Neural crest cell (in vitro differentiated cells): Measurements from ENCODE around the gene TBC1D20. TPM values are rescaled to one million over a fixed set of nuclear protein-coding genes. Genes with fewer than 3 reads are reported as not detected.
A peak's percentile ranks its signal among the peaks of the same experiment; 100 is the strongest.

ENCODE experiments used
- DNase-seq: peaks from one replicate; pipeline ENCODE4 v3.0.0; 2021; ENCODE audit warnings: low read depth, mixed read lengths, low spot score
- H3K27ac Mint-ChIP-seq: one replicate; pipeline ENCODE4 v1.8.0; 2021; ENCODE audit warnings: mild to moderate bottlenecking, mixed read lengths; ENCODE audit not compliant: unreplicated experiment
- H3K27me3 Mint-ChIP-seq: 2 replicates; pipeline ENCODE4 v1.8.0; 2021; ENCODE audit warnings: low read depth, mild to moderate bottlenecking, mixed read lengths
- H3K36me3 Mint-ChIP-seq: 2 replicates; pipeline ENCODE4 v1.8.0; 2021; ENCODE audit warnings: low read depth, mild to moderate bottlenecking, mixed read lengths
- H3K4me1 Mint-ChIP-seq: 2 replicates; pipeline ENCODE4 v1.8.0; 2021; ENCODE audit warnings: mixed read lengths
- H3K4me3 Mint-ChIP-seq: one replicate; pipeline ENCODE4 v1.8.0; 2021; ENCODE audit warnings: mild to moderate bottlenecking, mixed read lengths
- H3K9me3 Mint-ChIP-seq: 2 replicates; pipeline ENCODE4 v1.8.0; 2021; ENCODE audit warnings: mixed read lengths
- total RNA-seq: library from RNA; stranded (reverse); gene quantifications from 2 replicates; pipeline ENCODE4 v1.2.1, GENCODE V29; 2021
- TF ChIP-seq, protein P1 (sequence below): fragments of 200-600 bp; sonication (generic); conservative IDR thresholded peaks from 2 replicates; pipeline ENCODE4 v1.5.0; 2021; ENCODE audit warnings: antibody characterized with exemption, mild to moderate bottlenecking

TBC1D20 gene
- total RNA-seq, 1 donor from 2014 or later = 30.4 TPM

DNA sequence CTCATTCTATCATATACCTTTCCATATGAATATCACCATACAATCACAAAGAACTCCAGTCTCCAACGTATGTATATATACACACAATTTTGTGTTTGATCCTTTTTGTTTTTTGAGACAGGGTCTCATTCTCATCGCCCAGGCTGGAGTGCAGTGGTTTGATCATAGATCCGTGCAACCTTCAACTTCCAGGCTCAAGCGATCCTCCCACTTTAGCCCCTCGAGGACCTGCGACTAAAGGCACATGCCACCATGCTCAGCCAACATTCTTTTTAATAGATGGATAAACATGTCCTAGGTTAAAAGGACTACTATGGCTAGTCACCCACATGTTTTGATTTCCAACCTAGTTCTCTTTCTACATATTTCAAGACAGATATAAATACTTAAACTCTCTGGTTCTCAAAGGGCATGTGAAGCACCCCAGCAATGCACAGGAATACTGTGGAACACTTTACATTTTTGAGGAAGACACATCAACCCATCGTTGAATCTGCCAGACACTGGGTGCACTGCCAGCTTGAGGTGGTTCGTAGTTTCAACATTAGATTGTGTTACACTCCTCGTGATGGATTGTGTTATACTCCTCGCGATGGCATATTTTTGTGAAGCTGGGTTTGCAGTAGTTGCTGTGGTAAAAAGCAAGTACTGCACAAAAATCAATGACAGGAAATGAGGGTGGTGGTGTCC, 40.9 kb upstream of the TBC1D20 start:
- H3K4me1 Mint-ChIP-seq = no peaks in the 10 kb centered on the region
- no peaks in the 10 kb centered on the region for H3K27me3 Mint-ChIP-seq
- no peak overlapping the region for H3K27ac Mint-ChIP-seq
- no peaks in the 10 kb centered on the region for H3K9me3 Mint-ChIP-seq
- TF ChIP-seq, protein P1, sequence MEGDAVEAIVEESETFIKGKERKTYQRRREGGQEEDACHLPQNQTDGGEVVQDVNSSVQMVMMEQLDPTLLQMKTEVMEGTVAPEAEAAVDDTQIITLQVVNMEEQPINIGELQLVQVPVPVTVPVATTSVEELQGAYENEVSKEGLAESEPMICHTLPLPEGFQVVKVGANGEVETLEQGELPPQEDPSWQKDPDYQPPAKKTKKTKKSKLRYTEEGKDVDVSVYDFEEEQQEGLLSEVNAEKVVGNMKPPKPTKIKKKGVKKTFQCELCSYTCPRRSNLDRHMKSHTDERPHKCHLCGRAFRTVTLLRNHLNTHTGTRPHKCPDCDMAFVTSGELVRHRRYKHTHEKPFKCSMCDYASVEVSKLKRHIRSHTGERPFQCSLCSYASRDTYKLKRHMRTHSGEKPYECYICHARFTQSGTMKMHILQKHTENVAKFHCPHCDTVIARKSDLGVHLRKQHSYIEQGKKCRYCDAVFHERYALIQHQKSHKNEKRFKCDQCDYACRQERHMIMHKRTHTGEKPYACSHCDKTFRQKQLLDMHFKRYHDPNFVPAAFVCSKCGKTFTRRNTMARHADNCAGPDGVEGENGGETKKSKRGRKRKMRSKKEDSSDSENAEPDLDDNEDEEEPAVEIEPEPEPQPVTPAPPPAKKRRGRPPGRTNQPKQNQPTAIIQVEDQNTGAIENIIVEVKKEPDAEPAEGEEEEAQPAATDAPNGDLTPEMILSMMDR = no peak
- peaks cover 23% of the 10 kb centered on the region for H3K36me3 Mint-ChIP-seq
- no peak overlapping the region for H3K4me3 Mint-ChIP-seq
- no peak for DNase-seq

DNA sequence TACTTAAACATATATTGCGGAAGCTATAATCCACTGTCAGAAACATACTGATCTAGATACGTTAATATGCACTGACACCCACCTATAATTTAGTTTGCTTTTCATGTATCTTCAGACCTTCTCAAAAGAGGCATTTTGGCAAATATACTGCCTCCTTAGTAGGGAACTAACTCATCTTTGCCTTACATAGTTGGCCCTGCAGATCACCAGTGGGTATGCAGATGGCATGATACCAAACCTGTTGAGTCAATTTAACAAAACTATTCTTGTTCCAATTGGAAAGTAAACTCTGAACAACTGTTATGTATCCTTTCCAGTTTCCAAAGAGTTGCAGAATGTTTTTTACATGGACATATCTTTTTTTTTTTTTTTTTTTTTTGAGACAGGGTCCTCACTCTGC, 35.6 kb upstream of the TBC1D20 start:
- TF ChIP-seq, protein P1 = no peak
- no peak for DNase-seq
- peaks cover 8% of the 10 kb centered on the region for H3K36me3 Mint-ChIP-seq
- no peaks in the 10 kb centered on the region for H3K4me1 Mint-ChIP-seq
- H3K4me3 Mint-ChIP-seq = no peak overlapping the region
- H3K9me3 Mint-ChIP-seq = no peaks in the 10 kb centered on the region
- H3K27me3 Mint-ChIP-seq = no peaks in the 10 kb centered on the region
- no peak overlapping the region for H3K27ac Mint-ChIP-seq

DNA sequence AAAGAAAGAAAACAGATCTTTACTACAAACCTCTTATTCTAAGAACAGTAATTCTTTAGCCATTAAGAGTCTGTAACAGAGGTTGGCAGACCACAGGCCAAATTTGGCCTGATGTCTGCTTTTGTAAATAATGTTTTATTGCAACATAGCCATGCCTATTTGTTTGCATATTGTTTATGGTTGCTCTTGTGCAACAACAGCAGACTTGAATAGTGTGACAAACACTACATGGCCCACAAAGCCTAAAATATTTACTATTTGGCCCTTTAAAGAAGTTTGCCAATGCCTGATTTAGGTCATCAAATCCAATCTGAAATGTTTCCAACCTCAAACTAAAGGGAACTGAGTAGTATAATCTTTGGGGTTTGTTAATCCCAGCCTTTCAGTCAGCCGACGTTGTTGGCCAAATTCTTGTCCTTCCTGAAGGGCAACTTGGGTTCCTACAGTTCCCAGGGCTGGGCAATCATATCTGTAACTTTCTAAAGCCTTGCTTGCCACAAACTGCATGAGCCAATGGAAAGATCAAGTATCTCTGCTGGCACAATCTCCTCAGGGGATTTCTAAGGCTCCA, 33.9 kb upstream of the TBC1D20 start:
- DNase-seq = no peak
- Mint-ChIP-seq H3K4me3 (no peak overlapping the region), H3K4me1 (no peaks in the 10 kb centered on the region), H3K36me3 (peaks cover 5% of the 10 kb centered on the region), H3K27me3 (no peaks in the 10 kb centered on the region), H3K9me3 (no peaks in the 10 kb centered on the region), H3K27ac (peak overlapping the region; percentile 82)
- TF ChIP-seq, protein P1 = no peak

DNA sequence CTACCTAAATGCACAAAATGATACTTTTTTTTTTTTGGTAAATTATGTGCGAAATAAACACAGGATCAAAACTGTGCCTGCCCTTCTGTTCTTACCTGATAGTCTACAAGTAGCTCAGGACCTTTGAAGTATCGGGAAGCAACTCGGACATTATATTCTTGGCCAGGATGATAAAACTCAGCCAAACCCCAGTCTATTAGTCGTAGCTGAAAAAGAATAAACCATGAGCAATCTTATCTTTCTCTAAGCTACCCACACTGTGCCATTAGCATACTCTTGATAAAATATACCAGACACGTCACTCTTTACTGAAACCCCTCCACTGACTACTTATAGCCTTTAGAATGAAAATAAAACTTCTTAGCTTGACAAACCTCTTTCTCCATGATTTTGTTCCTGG, 29.8 kb upstream of the TBC1D20 start:
- TF ChIP-seq, protein P1 = no peak
- DNase-seq = no peak
- H3K36me3 Mint-ChIP-seq = peaks cover 8% of the 10 kb centered on the region
- no peak overlapping the region for H3K4me3 Mint-ChIP-seq
- no peaks in the 10 kb centered on the region for H3K27me3 Mint-ChIP-seq
- no peaks in the 10 kb centered on the region for H3K9me3 Mint-ChIP-seq
- no peaks in the 10 kb centered on the region for H3K4me1 Mint-ChIP-seq
- no peak overlapping the region for H3K27ac Mint-ChIP-seq

DNA sequence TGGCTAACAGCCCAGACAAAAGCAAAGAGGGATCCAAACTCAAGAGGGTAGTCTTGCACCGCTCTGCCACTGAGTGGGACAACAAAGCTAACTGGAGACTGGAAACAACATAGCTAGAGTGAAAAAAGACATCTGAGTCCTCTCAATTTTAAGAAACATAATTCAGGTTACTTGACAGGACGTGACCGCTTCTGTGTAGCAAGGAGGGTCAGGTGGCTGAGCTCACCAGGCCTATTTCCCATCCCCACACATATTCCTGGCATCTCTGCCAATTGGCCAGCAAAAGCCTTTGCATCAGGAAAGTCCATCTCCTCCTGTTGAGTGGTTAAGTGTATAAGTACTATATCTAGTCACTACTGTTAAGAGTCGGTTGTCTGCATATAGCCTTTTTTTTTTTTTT, 25.3 kb upstream of the TBC1D20 start:
- Mint-ChIP-seq H3K27me3 (no peaks in the 10 kb centered on the region), H3K4me3 (no peak overlapping the region), H3K36me3 (peaks cover 16% of the 10 kb centered on the region), H3K27ac (no peak overlapping the region), H3K9me3 (no peaks in the 10 kb centered on the region), H3K4me1 (no peaks in the 10 kb centered on the region)
- no peak for DNase-seq
- TF ChIP-seq, protein P1 = no peak
